Esophagus muscularis mucosa (tissue), 3 donors: ENCODE data around the gene SQSTM1.

Experiments used
- CTCF ChIP-seq, 3 experiments: fragments of 200-600 bp in 2 of 3; fragments of 450-650 bp in 1 of 3; sonication (generic) in 2 of 3; IDR thresholded peaks; one replicate each; pipeline ENCODE4 v1.5.1; 2017 to 2019; ENCODE audit warnings: antibody characterized with exemption in 3 of 3, mild to moderate bottlenecking in 2 of 3, moderate library complexity in 1 of 3
- POLR2AphosphoS5 ChIP-seq, 2 donors: sonication (generic); formaldehyde crosslinking; IDR thresholded peaks; one replicate each; pipeline ENCODE4 v1.6.1; 2017; ENCODE audit warnings: antibody characterized with exemption in 2 of 2

- TF ChIP-seq CTCF (IDR thresholded peaks at IDR 0.05), result no peak
- no peak for TF ChIP-seq POLR2AphosphoS5 (IDR thresholded peaks at IDR 0.05)
Observed at GRCh38 chr5:179862296-179862695, 41.6 kb downstream of the SQSTM1 start.
